GM23338 (cell line): Measurements from ENCODE around the gene MCFD2. TPM values are rescaled to one million over a fixed set of nuclear protein-coding genes. Genes with fewer than 3 reads are reported as not detected.

ENCODE experiments used
- ATAC-seq: fragments of 200-7000 bp; cut with Tn5 transposase; 3 replicates; pipeline ENCODE4 v1.9.1; 2020
- DNase-seq: peaks from one replicate; pipeline ENCODE4 v3.0.0-alpha.2; 2015; ENCODE audit warnings: low spot score
- H2AFZ ChIP-seq: fragments of 200-600 bp; sonication (generic); 2 replicates; pipeline ENCODE4 v1.8.0; 2016; ENCODE audit warnings: antibody characterized with exemption, mild to moderate bottlenecking, moderate library complexity
- H3F3A ChIP-seq: fragments of 200-600 bp; sonication (generic); replicated peaks from 2 replicates; pipeline ENCODE4 v1.8.0; 2017; ENCODE audit warnings: antibody characterized with exemption, mixed run types, low read depth
- H3K27ac ChIP-seq: fragments of 200-600 bp; sonication (generic); 2 replicates; pipeline ENCODE4 v1.6.1; 2016; ENCODE audit warnings: low read depth
- H3K27me3 ChIP-seq: fragments of 200-600 bp; sonication (generic); 2 replicates; pipeline ENCODE4 v1.8.0; 2016; ENCODE audit warnings: mild to moderate bottlenecking, mixed run types, moderate library complexity; ENCODE audit not compliant: insufficient read depth
- H3K36me3 ChIP-seq: fragments of 200-600 bp; sonication (generic); 2 replicates; pipeline ENCODE4 v1.8.0; 2016; ENCODE audit warnings: mild to moderate bottlenecking; ENCODE audit not compliant: insufficient read depth
- H3K4me1 ChIP-seq: fragments of 200-600 bp; sonication (generic); 2 replicates; pipeline ENCODE4 v1.8.0; 2016; ENCODE audit warnings: mild to moderate bottlenecking, moderate library complexity; ENCODE audit not compliant: insufficient read depth
- H3K4me2 ChIP-seq: fragments of 200-600 bp; sonication (generic); 2 replicates; pipeline ENCODE4 v1.7.1; 2017; ENCODE audit warnings: mixed run types
- H3K4me3 ChIP-seq: fragments of 200-600 bp; sonication (generic); 2 replicates; pipeline ENCODE4 v1.6.1; 2016; ENCODE audit warnings: mixed run types
- H3K79me2 ChIP-seq: fragments of 200-600 bp; sonication (generic); replicated peaks from 2 replicates; pipeline ENCODE4 v1.8.0; 2017; ENCODE audit warnings: mild to moderate bottlenecking; ENCODE audit not compliant: insufficient read depth
- H3K9me2 ChIP-seq: fragments of 200-600 bp; sonication (generic); 2 replicates; pipeline ENCODE4 v1.8.0; 2017; ENCODE audit not compliant: insufficient read depth
- H4K20me1 ChIP-seq: fragments of 200-600 bp; sonication (generic); replicated peaks from 2 replicates; pipeline ENCODE4 v1.8.0; 2017; ENCODE audit warnings: mild to moderate bottlenecking; ENCODE audit not compliant: insufficient read depth
- H3K27ac Mint-ChIP-seq: 2 replicates; pipeline ENCODE4 v1.8.0; 2020; ENCODE audit warnings: inconsistent platforms, mild to moderate bottlenecking, moderate library complexity, mixed read lengths
- H3K27me3 Mint-ChIP-seq: 3 replicates; pipeline ENCODE4 v1.8.0; 2022; ENCODE audit warnings: low read depth, mild to moderate bottlenecking, moderate library complexity, mixed read lengths, inconsistent platforms; ENCODE audit not compliant: insufficient read depth, poor library complexity
- H3K36me3 Mint-ChIP-seq: 3 replicates; pipeline ENCODE4 v1.8.0; 2021; ENCODE audit warnings: low read depth, mild to moderate bottlenecking, inconsistent platforms, moderate library complexity, mixed read lengths
- H3K4me1 Mint-ChIP-seq: 3 replicates; pipeline ENCODE4 v1.8.0; 2020; ENCODE audit warnings: mild to moderate bottlenecking, inconsistent platforms, mixed read lengths
- H3K4me3 Mint-ChIP-seq: 3 replicates; pipeline ENCODE4 v1.8.0; 2021; ENCODE audit warnings: moderate library complexity, mild to moderate bottlenecking, inconsistent platforms, mixed read lengths
- H3K9me3 Mint-ChIP-seq: 3 replicates; pipeline ENCODE4 v1.8.0; 2020; ENCODE audit warnings: moderate library complexity, mild to moderate bottlenecking, inconsistent platforms, mixed read lengths
- CREB1 ChIP-seq: fragments of 250-450 bp; sonication (Bioruptor Pico); IDR thresholded peaks from 2 replicates; pipeline ENCODE4 v1.5.0; 2020; ENCODE audit warnings: low read depth, mild to moderate bottlenecking, moderate library complexity
- EZH2 ChIP-seq: fragments of 200-600 bp; sonication (generic); IDR thresholded peaks from one replicate; pipeline ENCODE4 v1.8.0; 2017; ENCODE audit warnings: antibody characterized with exemption, mild to moderate bottlenecking, low read depth; ENCODE audit not compliant: unreplicated experiment
- EZH2phosphoT487 ChIP-seq: fragments of 200-600 bp; sonication (generic); IDR thresholded peaks from one replicate; pipeline ENCODE4 v1.8.1; 2018; ENCODE audit warnings: antibody characterized with exemption; ENCODE audit not compliant: unreplicated experiment
- JUNB ChIP-seq: IDR thresholded peaks from one replicate; pipeline ENCODE4 v1.6.1; 2016; ENCODE audit warnings: antibody characterized with exemption; ENCODE audit not compliant: unreplicated experiment
- NANOG ChIP-seq: IDR thresholded peaks from 2 replicates; pipeline ENCODE4 v1.6.1; 2016; ENCODE audit warnings: antibody characterized with exemption, borderline replicate concordance
- POLR2AphosphoS5 ChIP-seq: IDR thresholded peaks from 2 replicates; pipeline ENCODE4 v1.6.1; 2016; ENCODE audit warnings: antibody characterized with exemption, low read depth
- STAT1 ChIP-seq: IDR thresholded peaks from one replicate; pipeline ENCODE4 v1.6.1; 2016; ENCODE audit warnings: antibody characterized with exemption; ENCODE audit not compliant: unreplicated experiment
- ZNF114 ChIP-seq: fragments of 250-450 bp; sonication (Bioruptor Pico); IDR thresholded peaks from 2 replicates; pipeline ENCODE4 v1.5.0; 2020; ENCODE audit warnings: mild to moderate bottlenecking, moderate library complexity
- ZNF331 ChIP-seq: fragments of 250-450 bp; sonication (Bioruptor Pico); IDR thresholded peaks from 2 replicates; pipeline ENCODE4 v1.5.0; 2020; ENCODE audit warnings: low read depth, mild to moderate bottlenecking, moderate library complexity
- polyA plus RNA-seq: library from polyadenylated mRNA; unstranded; fragments of >200 nt; fragmentation: Nextera tagmentation; extraction: Ambion mirVana; gene quantifications from 2 replicates; pipeline ENCODE4 v1.2.1, GENCODE V29; 2016
- total RNA-seq: library from RNA; depleted of rRNA; stranded (reverse); fragments of >200 nt; shearing (Covaris generic); gene quantifications from 2 replicates; pipeline ENCODE4 v1.2.3, GENCODE V29; 2014
- TF ChIP-seq, protein P1 (sequence below): IDR thresholded peaks from one replicate; pipeline ENCODE4 v1.6.1; 2018; ENCODE audit warnings: antibody characterized with exemption; ENCODE audit not compliant: unreplicated experiment
- TF ChIP-seq, protein P2 (sequence below): IDR thresholded peaks from 2 replicates; pipeline ENCODE4 v1.6.1; 2016; ENCODE audit warnings: antibody characterized with exemption
- TF ChIP-seq, protein P3 (sequence below): fragments of 250-450 bp; sonication (Bioruptor Pico); IDR thresholded peaks from 2 replicates; pipeline ENCODE4 v1.5.0; 2020; ENCODE audit warnings: mild to moderate bottlenecking, moderate library complexity
- TF ChIP-seq, protein P4 (sequence below), 2 experiments: fragments of 200-600 bp in 1 of 2; sonication (generic) in 1 of 2; conservative IDR thresholded peaks; 2 replicates each; pipeline versions ENCODE4 v1.5.1 to v1.6.1; 2016 to 2017; ENCODE audit warnings: antibody characterized with exemption in 2 of 2, low read depth in 2 of 2, mild to moderate bottlenecking in 2 of 2, moderate library complexity in 1 of 2

Gene MCFD2
- total and polyA plus RNA-seq, 2 experiments from 2014 or later = 55.1 to 91.9 TPM

DNA sequence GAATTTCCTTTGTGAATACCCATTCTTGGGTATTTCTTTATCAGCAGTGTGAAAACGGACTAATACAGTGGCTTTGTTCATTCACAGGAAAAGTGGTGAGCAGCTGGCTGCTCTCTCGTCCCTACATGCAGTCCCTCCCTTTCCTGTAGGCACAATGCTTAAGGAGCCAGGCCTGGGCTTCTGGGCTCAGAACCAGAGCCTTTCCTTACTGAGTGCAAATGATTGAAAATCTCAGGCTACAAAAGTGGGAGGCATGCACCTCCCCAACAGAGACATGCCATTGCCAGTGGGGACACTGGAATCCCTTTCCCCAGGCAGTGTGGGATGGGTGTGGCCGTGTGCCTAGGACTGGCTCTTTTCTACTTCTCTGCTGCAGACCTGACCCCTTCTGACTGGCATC, 61.3 kb downstream of the MCFD2 start:
- H4K20me1 ChIP-seq = no peaks in the 10 kb centered on the region
- no peak overlapping the region for H3K4me3 ChIP-seq
- H2AFZ ChIP-seq = no peak overlapping the region
- H3K27ac ChIP-seq = no peak overlapping the region
- no peaks in the 10 kb centered on the region for H3K4me1 ChIP-seq
- H3K4me2 ChIP-seq = no peak overlapping the region
- no peak for DNase-seq
- no peaks in the 10 kb centered on the region for H3K36me3 ChIP-seq
- Mint-ChIP-seq H3K27ac (no peak overlapping the region), H3K36me3 (no peaks in the 10 kb centered on the region), H3K9me3 (no peaks in the 10 kb centered on the region), H3K4me1 (no peaks in the 10 kb centered on the region), H3K4me3 (no peak overlapping the region), H3K27me3 (peaks cover 11% of the 10 kb centered on the region)
- H3K79me2 ChIP-seq = no peaks in the 10 kb centered on the region
- TF ChIP-seq ZNF114 (no peak), JUNB (no peak), EZH2 (no peak), NANOG (no peak), POLR2AphosphoS5 (no peak), ZNF331 (no peak), EZH2phosphoT487 (no peak), CREB1 (CRISPR knock-in tag) (no peak), STAT1 (no peak)
- TF ChIP-seq, protein P1, sequence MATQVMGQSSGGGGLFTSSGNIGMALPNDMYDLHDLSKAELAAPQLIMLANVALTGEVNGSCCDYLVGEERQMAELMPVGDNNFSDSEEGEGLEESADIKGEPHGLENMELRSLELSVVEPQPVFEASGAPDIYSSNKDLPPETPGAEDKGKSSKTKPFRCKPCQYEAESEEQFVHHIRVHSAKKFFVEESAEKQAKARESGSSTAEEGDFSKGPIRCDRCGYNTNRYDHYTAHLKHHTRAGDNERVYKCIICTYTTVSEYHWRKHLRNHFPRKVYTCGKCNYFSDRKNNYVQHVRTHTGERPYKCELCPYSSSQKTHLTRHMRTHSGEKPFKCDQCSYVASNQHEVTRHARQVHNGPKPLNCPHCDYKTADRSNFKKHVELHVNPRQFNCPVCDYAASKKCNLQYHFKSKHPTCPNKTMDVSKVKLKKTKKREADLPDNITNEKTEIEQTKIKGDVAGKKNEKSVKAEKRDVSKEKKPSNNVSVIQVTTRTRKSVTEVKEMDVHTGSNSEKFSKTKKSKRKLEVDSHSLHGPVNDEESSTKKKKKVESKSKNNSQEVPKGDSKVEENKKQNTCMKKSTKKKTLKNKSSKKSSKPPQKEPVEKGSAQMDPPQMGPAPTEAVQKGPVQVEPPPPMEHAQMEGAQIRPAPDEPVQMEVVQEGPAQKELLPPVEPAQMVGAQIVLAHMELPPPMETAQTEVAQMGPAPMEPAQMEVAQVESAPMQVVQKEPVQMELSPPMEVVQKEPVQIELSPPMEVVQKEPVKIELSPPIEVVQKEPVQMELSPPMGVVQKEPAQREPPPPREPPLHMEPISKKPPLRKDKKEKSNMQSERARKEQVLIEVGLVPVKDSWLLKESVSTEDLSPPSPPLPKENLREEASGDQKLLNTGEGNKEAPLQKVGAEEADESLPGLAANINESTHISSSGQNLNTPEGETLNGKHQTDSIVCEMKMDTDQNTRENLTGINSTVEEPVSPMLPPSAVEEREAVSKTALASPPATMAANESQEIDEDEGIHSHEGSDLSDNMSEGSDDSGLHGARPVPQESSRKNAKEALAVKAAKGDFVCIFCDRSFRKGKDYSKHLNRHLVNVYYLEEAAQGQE = no peak
- TF ChIP-seq, protein P2, sequence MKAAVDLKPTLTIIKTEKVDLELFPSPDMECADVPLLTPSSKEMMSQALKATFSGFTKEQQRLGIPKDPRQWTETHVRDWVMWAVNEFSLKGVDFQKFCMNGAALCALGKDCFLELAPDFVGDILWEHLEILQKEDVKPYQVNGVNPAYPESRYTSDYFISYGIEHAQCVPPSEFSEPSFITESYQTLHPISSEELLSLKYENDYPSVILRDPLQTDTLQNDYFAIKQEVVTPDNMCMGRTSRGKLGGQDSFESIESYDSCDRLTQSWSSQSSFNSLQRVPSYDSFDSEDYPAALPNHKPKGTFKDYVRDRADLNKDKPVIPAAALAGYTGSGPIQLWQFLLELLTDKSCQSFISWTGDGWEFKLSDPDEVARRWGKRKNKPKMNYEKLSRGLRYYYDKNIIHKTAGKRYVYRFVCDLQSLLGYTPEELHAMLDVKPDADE = no peak
- TF ChIP-seq, protein P3, sequence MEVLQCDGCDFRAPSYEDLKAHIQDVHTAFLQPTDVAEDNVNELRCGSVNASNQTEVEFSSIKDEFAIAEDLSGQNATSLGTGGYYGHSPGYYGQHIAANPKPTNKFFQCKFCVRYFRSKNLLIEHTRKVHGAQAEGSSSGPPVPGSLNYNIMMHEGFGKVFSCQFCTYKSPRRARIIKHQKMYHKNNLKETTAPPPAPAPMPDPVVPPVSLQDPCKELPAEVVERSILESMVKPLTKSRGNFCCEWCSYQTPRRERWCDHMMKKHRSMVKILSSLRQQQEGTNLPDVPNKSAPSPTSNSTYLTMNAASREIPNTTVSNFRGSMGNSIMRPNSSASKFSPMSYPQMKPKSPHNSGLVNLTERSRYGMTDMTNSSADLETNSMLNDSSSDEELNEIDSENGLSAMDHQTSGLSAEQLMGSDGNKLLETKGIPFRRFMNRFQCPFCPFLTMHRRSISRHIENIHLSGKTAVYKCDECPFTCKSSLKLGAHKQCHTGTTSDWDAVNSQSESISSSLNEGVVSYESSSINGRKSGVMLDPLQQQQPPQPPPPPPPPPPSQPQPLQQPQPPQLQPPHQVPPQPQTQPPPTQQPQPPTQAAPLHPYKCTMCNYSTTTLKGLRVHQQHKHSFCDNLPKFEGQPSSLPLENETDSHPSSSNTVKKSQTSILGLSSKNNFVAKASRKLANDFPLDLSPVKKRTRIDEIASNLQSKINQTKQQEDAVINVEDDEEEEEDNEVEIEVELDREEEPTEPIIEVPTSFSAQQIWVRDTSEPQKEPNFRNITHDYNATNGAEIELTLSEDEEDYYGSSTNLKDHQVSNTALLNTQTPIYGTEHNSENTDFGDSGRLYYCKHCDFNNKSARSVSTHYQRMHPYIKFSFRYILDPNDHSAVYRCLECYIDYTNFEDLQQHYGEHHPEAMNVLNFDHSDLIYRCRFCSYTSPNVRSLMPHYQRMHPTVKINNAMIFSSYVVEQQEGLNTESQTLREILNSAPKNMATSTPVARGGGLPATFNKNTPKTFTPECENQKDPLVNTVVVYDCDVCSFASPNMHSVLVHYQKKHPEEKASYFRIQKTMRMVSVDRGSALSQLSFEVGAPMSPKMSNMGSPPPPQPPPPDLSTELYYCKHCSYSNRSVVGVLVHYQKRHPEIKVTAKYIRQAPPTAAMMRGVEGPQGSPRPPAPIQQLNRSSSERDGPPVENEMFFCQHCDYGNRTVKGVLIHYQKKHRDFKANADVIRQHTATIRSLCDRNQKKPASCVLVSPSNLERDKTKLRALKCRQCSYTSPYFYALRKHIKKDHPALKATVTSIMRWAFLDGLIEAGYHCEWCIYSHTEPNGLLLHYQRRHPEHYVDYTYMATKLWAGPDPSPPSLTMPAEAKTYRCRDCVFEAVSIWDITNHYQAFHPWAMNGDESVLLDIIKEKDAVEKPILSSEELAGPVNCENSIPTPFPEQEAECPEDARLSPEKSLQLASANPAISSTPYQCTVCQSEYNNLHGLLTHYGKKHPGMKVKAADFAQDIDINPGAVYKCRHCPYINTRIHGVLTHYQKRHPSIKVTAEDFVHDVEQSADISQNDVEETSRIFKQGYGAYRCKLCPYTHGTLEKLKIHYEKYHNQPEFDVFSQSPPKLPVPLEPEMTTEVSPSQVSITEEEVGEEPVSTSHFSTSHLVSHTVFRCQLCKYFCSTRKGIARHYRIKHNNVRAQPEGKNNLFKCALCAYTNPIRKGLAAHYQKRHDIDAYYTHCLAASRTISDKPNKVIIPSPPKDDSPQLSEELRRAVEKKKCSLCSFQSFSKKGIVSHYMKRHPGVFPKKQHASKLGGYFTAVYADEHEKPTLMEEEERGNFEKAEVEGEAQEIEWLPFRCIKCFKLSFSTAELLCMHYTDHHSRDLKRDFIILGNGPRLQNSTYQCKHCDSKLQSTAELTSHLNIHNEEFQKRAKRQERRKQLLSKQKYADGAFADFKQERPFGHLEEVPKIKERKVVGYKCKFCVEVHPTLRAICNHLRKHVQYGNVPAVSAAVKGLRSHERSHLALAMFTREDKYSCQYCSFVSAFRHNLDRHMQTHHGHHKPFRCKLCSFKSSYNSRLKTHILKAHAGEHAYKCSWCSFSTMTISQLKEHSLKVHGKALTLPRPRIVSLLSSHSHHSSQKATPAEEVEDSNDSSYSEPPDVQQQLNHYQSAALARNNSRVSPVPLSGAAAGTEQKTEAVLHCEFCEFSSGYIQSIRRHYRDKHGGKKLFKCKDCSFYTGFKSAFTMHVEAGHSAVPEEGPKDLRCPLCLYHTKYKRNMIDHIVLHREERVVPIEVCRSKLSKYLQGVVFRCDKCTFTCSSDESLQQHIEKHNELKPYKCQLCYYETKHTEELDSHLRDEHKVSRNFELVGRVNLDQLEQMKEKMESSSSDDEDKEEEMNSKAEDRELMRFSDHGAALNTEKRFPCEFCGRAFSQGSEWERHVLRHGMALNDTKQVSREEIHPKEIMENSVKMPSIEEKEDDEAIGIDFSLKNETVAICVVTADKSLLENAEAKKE (CRISPR knock-in tag) = no peak
- TF ChIP-seq, protein P4, sequence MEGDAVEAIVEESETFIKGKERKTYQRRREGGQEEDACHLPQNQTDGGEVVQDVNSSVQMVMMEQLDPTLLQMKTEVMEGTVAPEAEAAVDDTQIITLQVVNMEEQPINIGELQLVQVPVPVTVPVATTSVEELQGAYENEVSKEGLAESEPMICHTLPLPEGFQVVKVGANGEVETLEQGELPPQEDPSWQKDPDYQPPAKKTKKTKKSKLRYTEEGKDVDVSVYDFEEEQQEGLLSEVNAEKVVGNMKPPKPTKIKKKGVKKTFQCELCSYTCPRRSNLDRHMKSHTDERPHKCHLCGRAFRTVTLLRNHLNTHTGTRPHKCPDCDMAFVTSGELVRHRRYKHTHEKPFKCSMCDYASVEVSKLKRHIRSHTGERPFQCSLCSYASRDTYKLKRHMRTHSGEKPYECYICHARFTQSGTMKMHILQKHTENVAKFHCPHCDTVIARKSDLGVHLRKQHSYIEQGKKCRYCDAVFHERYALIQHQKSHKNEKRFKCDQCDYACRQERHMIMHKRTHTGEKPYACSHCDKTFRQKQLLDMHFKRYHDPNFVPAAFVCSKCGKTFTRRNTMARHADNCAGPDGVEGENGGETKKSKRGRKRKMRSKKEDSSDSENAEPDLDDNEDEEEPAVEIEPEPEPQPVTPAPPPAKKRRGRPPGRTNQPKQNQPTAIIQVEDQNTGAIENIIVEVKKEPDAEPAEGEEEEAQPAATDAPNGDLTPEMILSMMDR (conservative IDR thresholded peaks at IDR 0.05; ENCODE audit: low read depth in 2 of 2) = no peak
- H3F3A ChIP-seq = no peaks in the 10 kb centered on the region
- ATAC-seq = no peak
- no peaks in the 10 kb centered on the region for H3K9me2 ChIP-seq
- no peaks in the 10 kb centered on the region for H3K27me3 ChIP-seq
